B cell (primary cell): Measurements from ENCODE around the gene SERPINF2. TPM values are rescaled to one million over a fixed set of nuclear protein-coding genes. Genes with fewer than 3 reads are reported as not detected.

Experiments used
- ATAC-seq: fragments of 200-7000 bp; cut with Tn5 transposase; one replicate; pipeline ENCODE4 v1.10.0; 2021; ENCODE audit warnings: low read depth, mild to moderate bottlenecking, moderate number of reproducible peaks, moderate library complexity
- CTCF ChIA-PET: fragments of 350-600 bp; sonication (Branson Sonifier 250); formaldehyde crosslinking; loops from one replicate; lab custom pipeline; 2021; ENCODE audit warnings: antibody characterized with exemption, inconsistent platforms; lab: Charles Lee
- POLR2A ChIA-PET: fragments of 350-600 bp; sonication (Branson Sonifier 250); formaldehyde crosslinking; loops from one replicate; lab custom pipeline; 2021; ENCODE audit warnings: antibody characterized with exemption; lab: Charles Lee
- DNase-seq: peaks from one replicate; pipeline ENCODE4 v3.0.0; 2013
- H2AFZ ChIP-seq: 2 replicates; pipeline ENCODE4 v1.6.1; 2012; ENCODE audit warnings: mild to moderate bottlenecking, low read depth, low read length; ENCODE audit not compliant: insufficient read depth, poor library complexity, severe bottlenecking
- H3K27ac ChIP-seq, 2 donors: 1 replicate in 1 of 2; 2 replicates in 1 of 2; pipeline ENCODE4 v1.5.1; 2012 to 2013; ENCODE audit warnings: low read length in 2 of 2, mild to moderate bottlenecking in 2 of 2, moderate library complexity in 1 of 2
- H3K27me3 ChIP-seq, 4 experiments: fragments of 200-600 bp in 1 of 4; sonication (generic) in 1 of 4; replicated peaks in 1 of 4; 1 replicate in 2 of 4; 2 replicates in 2 of 4; pipeline versions ENCODE4 v1.6.1 to v1.7.0; 2013 to 2016; ENCODE audit warnings: low read length in 3 of 4, mild to moderate bottlenecking in 2 of 4, mixed read lengths in 1 of 4, moderate library complexity in 1 of 4; ENCODE audit not compliant: insufficient read depth in 4 of 4, control insufficient read depth in 3 of 4; ENCODE audit errors: control extremely low read depth in 1 of 4
- H3K36me3 ChIP-seq, 2 experiments: replicated peaks in 1 of 2; 1 replicate in 1 of 2; 2 replicates in 1 of 2; pipeline versions ENCODE4 v1.6.1 to v1.7.1; 2013; ENCODE audit warnings: low read length in 1 of 2; ENCODE audit not compliant: insufficient read depth in 2 of 2, control insufficient read depth in 1 of 2; ENCODE audit errors: control extremely low read depth in 1 of 2, extremely low read depth in 1 of 2
- H3K4me1 ChIP-seq, 2 donors: fragments of 200-600 bp in 1 of 2; sonication (generic) in 1 of 2; 1 replicate in 1 of 2; 2 replicates in 1 of 2; pipeline versions ENCODE4 v1.5.1 to v1.6.1; 2013 to 2017; ENCODE audit warnings: low read length in 2 of 2; ENCODE audit not compliant: control insufficient read depth in 2 of 2, insufficient read depth in 2 of 2
- H3K4me2 ChIP-seq: replicated peaks from 2 replicates; pipeline ENCODE3; 2012; ENCODE audit warnings: mild to moderate bottlenecking, low read depth, low read length; ENCODE audit not compliant: poor library complexity, severe bottlenecking
- H3K4me3 ChIP-seq, 5 experiments: fragments of 200-600 bp in 1 of 5; sonication (generic) in 1 of 5; 1 replicate in 3 of 5; 2 replicates in 2 of 5; pipeline versions ENCODE4 v1.5.1 to v1.7.0; 2011 to 2016; ENCODE audit warnings: low read length in 4 of 5, mild to moderate bottlenecking in 4 of 5, low read depth in 2 of 5, control low read depth in 1 of 5, moderate library complexity in 1 of 5; ENCODE audit not compliant: insufficient read depth in 1 of 5; ENCODE audit errors: control extremely low read depth in 1 of 5, extremely low read depth in 1 of 5
- H3K79me2 ChIP-seq: fragments of 200-600 bp; sonication (generic); one replicate; pipeline ENCODE4 v1.6.0; 2016; ENCODE audit warnings: low read length; ENCODE audit not compliant: control insufficient read depth, insufficient read depth
- H3K9ac ChIP-seq: fragments of 200-600 bp; sonication (generic); 2 replicates; pipeline ENCODE4 v1.6.1; 2017; ENCODE audit warnings: mild to moderate bottlenecking, low read length, moderate library complexity
- H3K9me3 ChIP-seq, 3 donors: one replicate each; pipeline versions ENCODE4 v1.6.1 to v1.7.1; 2013; ENCODE audit warnings: low read length in 2 of 3; ENCODE audit not compliant: control insufficient read depth in 2 of 3, insufficient read depth in 1 of 3; ENCODE audit errors: control extremely low read depth in 1 of 3
- H4K20me1 ChIP-seq: 2 replicates; pipeline ENCODE4 v1.6.0; 2012; ENCODE audit warnings: mild to moderate bottlenecking, low read length; ENCODE audit not compliant: insufficient read depth, control insufficient read depth, poor library complexity, severe bottlenecking
- H3K27ac Mint-ChIP-seq: one replicate; pipeline ENCODE4 v1.8.0; 2021; ENCODE audit warnings: mixed read lengths
- H3K27me3 Mint-ChIP-seq: one replicate; pipeline ENCODE4 v1.8.0; 2021; ENCODE audit warnings: mixed read lengths
- H3K4me1 Mint-ChIP-seq: one replicate; pipeline ENCODE4 v1.8.0; 2021; ENCODE audit warnings: mixed read lengths
- H3K4me3 Mint-ChIP-seq: one replicate; pipeline ENCODE4 v1.8.0; 2021; ENCODE audit warnings: mixed read lengths
- H3K9me3 Mint-ChIP-seq: one replicate; pipeline ENCODE4 v1.8.0; 2022; ENCODE audit warnings: mixed read lengths; ENCODE audit not compliant: insufficient read depth
- CTCF ChIP-seq: fragments of 200-600 bp; IDR thresholded peaks from one replicate; pipeline ENCODE4 v1.8.0; 2022; ENCODE audit warnings: antibody characterized with exemption, mild to moderate bottlenecking
- EZH2 ChIP-seq: IDR thresholded peaks from 2 replicates; pipeline ENCODE4 v1.6.1; 2012; ENCODE audit warnings: borderline replicate concordance, low read depth, mild to moderate bottlenecking, moderate library complexity, low read length; ENCODE audit not compliant: insufficient read depth, poor library complexity, severe bottlenecking
- WGBS: methylation state at CpG from one replicate; pipeline ENCODE4 v1.1.5; 2013; ENCODE audit warnings: missing lambda C conversion rate; ENCODE audit not compliant: insufficient coverage; 5-methylcytosine and 5-hydroxymethylcytosine counted together
- intact Hi-C: fragments of 100-400 bp; cut with micrococcal nuclease; formaldehyde crosslinking; loops from one replicate; pipeline ENCODE4 v1.10.0; 2022
- polyA plus RNA-seq: library from polyadenylated mRNA; depleted of rRNA; stranded (reverse); fragments of >200 nt; gene quantifications from 2 replicates; pipeline ENCODE4 v1.2.3, GENCODE V29; 2012
- total RNA-seq, 2 donors: library from RNA; stranded (reverse); fragments of 120-200 nt in 1 of 2; gene quantifications; 1 replicate in 1 of 2; 2 replicates in 1 of 2; pipeline versions ENCODE4 v1.2.3 to v1.2.4, GENCODE V29; 2013 to 2022

SERPINF2 gene
- total and polyA plus RNA-seq, 2 donors (not counting 1 experiment from before 2014, with no cell fraction given): 0.97 to 3.9 TPM

- intact Hi-C loops: no loop called here
- WGBS: 100% methylated on average over 16 of the region's 23 CpGs
- POLR2A ChIA-PET: interaction anchor here (0.6 kb wide), 1 partner anchor 12 kb away, joined by 3 read pairs; no protein-coding TSS in a partner anchor
- no peak overlapping the region for H3K9ac ChIP-seq
- H3K4me2 ChIP-seq: no peak overlapping the region
- Mint-ChIP-seq H3K4me3 (no peak overlapping the region), H3K4me1 (peaks cover 4% of the 10 kb centered on the region), H3K27me3 (no peaks in the 10 kb centered on the region), H3K9me3 (no peaks in the 10 kb centered on the region), H3K27ac (no peak overlapping the region)
- TF ChIP-seq EZH2 (no peak), CTCF (no peak)
- H3K27ac ChIP-seq: no peak overlapping the region
- no peak overlapping the region for H3K4me3 ChIP-seq
- ATAC-seq: no peak
- no peaks in the 10 kb centered on the region for H3K9me3 ChIP-seq
- peaks cover 6% of the 10 kb centered on the region for H3K79me2 ChIP-seq
- no peak overlapping the region for H2AFZ ChIP-seq
- H3K27me3 ChIP-seq: no peaks in the 10 kb centered on the region
- DNase-seq: no peak
- CTCF ChIA-PET: interaction anchor here (1.4 kb wide), 1 partner anchor 72 kb away, joined by 3 read pairs; no protein-coding TSS in a partner anchor
- no peaks in the 10 kb centered on the region for H4K20me1 ChIP-seq
- H3K4me1 ChIP-seq: no peaks in the 10 kb centered on the region
- H3K36me3 ChIP-seq: no peaks in the 10 kb centered on the region
Measured at GRCh38 chr17:1792495-1793446, 50.1 kb downstream of the SERPINF2 start.

GRCh38 chr17:1793447-1793806, 50.8 kb downstream of the SERPINF2 start:
- H3K27ac Mint-ChIP-seq: no peak overlapping the region
- H3K9me3 Mint-ChIP-seq: no peaks in the 10 kb centered on the region
- Histone ChIP-seq H3K79me2 (peaks cover 9% of the 10 kb centered on the region), H3K9me3 (no peaks in the 10 kb centered on the region), H3K4me2 (no peak overlapping the region), H3K27me3 (no peaks in the 10 kb centered on the region), H3K36me3 (no peaks in the 10 kb centered on the region), H2AFZ (no peak overlapping the region), H3K4me3 (no peak overlapping the region), H3K27ac (no peak overlapping the region), H3K4me1 (no peaks in the 10 kb centered on the region), H4K20me1 (no peaks in the 10 kb centered on the region), H3K9ac (no peak overlapping the region)
- H3K27me3 Mint-ChIP-seq: no peaks in the 10 kb centered on the region
- CTCF ChIA-PET: interaction anchor here (0.6 to 1.4 kb wide), 3 partner anchors 72 to 217 kb away, joined by 3 read pairs; no protein-coding TSS in a partner anchor
- DNase-seq (no peak), ATAC-seq (no peak)
- no peak for TF ChIP-seq EZH2
- WGBS: no CpG with 5 or more reads among the region's 1 CpG
- intact Hi-C loops: no loop called here
- POLR2A ChIA-PET: interaction anchor here (0.6 kb wide), 1 partner anchor 12 kb away, joined by 3 read pairs; no protein-coding TSS in a partner anchor
- no peak overlapping the region for H3K4me3 Mint-ChIP-seq
- H3K4me1 Mint-ChIP-seq: peaks cover 4% of the 10 kb centered on the region
